GM12872 (cell line): ENCODE data around the gene SLC39A6.
A peak's percentile ranks its signal among the peaks of the same experiment; 100 is the strongest.

Experiments used
- CTCF ChIP-seq: IDR thresholded peaks from 3 replicates; pipeline ENCODE4 v1.5.1; 2011; ENCODE audit warnings: low read depth, mild to moderate bottlenecking, low read length, moderate library complexity; ENCODE audit not compliant: insufficient read depth

Gene SLC39A6

GRCh38 chr18:36107477-36107876 lies 21.7 kb downstream of the SLC39A6 start:
- TF ChIP-seq CTCF, result no peak

GRCh38 chr18:36104749-36105148 lies 24.4 kb downstream of the SLC39A6 start:
- TF ChIP-seq CTCF, result no peak

GRCh38 chr18:36101943-36102342 lies 27.2 kb downstream of the SLC39A6 start:
- TF ChIP-seq CTCF, result no peak

GRCh38 chr18:36099311-36099710 lies 29.8 kb downstream of the SLC39A6 start:
- TF ChIP-seq CTCF, result no peak

- TF ChIP-seq CTCF, result no peak
These were observed 32.2 kb downstream of the SLC39A6 start for GRCh38 chr18:36096955-36097354.

GRCh38 chr18:36095936-36096519 lies 33.1 kb downstream of the SLC39A6 start:
- TF ChIP-seq CTCF, result peak; percentile 30; the same call in 2 of the 3 replicates

GRCh38 chr18:36094431-36094830 lies 34.7 kb downstream of the SLC39A6 start:
- no peak for TF ChIP-seq CTCF
